Cortex of kidney (tissue), 1 donor: ENCODE measurements around the gene SLC7A5.
"Not testable (repeated sequence)": the region's sequence is repeated elsewhere in the genome, so short reads cannot be mapped to it uniquely, and the experiment has no call there.

Experiments
- DNase-seq: peaks from one replicate; lab custom pipeline; 2025; lab: John Stamatoyannopoulos, UW

SLC7A5 gene

DNA sequence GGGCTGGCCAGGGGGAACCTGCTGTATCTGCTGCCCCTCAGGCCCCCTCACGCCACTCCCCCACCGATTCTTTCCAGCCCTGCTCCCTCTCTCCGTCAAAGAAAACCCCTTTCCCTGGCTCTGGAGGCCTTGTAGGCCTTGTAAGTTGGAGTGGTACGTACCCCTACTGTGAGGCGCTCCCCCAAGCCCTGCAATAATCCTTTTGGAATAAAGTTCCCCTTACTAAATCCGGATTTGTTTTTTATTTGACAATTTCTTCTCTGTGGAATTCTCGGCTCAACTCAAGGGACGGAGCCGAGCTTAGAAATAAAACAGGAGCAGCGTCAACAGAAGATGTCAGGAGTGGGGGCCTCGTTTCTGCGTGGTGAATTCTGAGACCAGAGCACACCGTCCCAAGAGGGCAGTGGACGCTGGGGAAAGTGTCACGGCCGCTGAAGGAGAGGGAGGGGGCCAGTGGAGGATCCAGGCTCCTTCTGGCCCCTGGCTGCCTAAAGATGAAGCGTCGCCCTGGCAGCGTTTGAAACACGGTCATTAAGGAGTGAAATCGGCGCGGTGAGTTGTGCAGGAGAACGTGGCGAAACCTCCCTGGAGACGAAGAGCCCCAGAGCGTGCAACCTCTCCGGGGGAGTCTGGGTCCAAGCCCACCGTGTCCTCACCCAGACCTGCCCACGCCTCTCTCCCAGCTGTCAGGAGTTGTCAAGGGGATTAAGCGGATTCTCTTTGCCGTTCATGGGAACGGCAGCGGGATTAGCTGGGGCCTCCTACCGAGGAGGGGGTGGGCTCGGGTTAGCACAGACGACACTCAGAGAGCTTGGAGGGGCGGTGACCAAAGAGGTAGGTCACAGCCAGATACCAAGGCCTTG lies 47.0 kb downstream of the SLC7A5 start:
- DNase-seq: no peak

DNA sequence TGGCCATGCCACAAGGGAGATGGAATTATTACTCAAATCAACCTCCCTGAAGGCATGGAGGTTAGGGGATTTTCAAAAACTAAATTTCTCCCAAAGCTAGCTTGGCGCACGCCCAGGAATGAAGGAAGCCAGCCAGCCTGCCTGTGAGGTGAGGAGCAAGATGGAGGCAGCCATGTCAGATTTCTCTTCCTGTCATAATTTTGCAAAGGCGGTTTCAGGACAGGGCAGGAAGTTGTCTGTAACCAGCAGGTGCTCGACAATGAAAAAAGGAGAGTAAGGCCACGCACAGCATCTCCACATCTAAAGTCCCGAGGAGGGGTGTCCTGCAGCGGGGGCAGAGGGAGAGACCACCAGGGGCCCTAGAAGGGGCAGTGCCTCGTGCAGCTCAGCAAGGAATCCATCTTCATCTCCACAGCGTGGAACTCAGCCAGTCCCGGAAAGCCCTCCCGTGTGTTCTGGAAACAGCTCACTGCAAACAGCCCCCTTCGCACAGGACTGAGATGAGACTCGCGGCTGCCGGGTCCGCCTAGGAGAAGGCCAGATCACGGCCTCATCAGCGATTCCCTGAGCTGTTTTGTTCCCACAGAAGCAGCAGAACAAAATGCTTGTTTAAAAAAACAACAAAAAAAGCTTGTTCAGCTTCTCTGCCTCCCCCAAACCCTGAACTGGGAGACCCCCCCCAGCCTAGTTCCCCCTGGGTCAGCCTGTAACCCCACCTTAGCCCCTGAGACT lies 47.8 kb downstream of the SLC7A5 start:
- no peak for DNase-seq

DNA sequence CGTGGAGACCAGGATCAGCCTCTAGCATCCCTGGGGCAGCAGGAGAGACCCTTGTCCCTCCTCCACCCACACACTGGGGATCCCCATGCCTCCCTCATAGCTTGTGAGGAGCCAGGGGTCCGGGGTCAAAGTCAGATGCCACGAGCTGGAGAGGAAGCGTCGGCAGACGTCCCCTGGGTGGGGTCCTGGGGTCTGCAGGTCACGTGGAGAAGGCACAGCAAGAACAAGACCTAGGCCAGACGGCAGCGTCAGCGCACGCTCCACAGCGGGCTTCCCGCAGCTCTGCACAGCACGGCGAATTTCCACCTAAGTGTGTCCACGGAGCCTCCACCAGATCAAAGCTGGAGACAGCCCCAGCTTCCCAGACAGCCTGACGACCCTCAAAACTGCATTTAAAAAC lies 49.3 kb downstream of the SLC7A5 start:
- DNase-seq: no peak

DNA sequence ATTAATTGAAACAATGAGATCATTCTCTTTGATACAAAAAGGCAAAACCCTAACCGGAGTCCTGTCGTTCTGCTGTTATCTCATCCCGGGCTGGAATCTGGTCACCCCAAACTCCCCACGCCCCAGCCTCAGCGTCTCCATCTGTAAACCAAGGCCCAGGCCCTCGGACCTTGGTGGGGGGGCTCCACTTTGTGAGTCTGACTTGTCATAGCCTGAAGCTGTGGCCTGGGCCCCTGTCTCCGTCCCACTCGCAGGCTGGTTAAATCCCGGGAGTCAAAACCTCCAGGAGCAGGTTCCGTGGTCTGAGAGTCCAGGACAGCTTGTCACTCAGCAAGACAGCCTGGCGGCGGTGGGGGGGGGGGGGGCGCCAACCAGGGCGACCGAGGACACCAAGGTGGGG lies 50.0 kb downstream of the SLC7A5 start:
- DNase-seq: no peak

DNA sequence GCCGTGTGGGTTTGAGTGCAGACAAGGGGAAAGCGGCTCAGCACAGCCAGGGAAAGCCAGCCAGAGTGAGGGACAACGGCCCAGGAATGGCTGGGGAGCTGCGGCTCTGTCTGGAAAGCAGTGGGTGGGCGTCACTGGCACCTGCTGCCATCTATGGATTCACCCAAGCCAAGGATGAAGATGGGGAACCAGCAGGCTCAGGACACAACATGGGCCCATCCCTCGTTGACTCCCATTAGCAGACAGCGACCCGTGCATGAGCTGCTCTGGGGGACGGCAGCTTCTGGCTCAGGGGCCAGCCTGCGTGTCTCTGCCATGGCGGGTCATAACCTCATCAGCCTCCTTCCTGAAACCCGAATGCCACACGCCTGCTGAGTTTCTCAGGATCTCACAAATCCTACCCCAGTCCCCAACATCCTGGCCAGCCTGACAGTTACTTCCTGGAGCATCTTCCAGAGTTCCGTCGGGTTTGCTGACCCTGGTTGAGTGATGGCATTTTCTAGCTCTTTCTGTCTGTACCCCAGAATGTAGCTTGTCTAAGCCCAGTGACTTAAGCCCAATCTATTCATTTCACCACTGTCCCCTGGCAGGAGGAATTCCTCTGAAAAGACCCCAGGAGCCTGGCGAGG lies 50.7 kb downstream of the SLC7A5 start:
- DNase-seq: no peak

DNA sequence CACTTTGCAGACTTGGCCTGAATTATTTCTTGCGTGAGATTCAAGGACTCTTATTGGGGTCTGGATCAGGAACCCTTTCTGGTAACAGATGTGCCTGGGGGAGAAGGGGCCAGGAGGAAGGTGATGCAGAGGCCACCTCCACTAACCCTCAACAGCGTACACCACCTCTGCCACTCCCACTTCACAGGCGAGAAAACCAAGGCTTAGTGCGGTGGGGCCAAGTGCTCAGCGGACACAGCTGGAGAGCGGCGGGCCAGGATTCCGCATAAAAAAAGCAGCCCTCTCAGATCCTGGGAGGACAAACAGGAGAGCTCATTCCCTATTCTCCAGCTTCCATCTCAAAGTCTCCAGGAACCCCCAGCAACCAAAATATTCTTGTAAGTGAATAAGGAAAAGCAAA lies 51.4 kb downstream of the SLC7A5 start:
- DNase-seq: no peak

DNA sequence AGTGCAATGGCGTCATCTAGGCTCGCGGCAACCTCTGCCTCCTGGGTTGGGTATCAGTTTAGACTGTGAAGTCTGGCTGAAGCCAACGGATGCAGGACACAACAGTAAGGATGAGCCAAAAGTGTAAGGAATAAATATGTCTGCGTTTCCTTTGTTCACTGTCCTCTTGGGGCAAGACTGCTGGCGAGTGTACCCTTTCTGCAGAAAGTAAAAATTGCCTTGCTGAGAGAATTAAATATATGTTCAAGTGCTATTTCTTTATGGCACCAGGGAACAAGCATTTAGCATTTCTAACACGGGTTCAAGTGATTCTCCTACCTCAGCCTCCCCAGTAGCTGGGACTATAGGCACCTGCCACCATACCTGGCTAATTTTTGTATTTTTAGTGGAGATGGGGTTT lies 51.9 kb downstream of the SLC7A5 start:
- not testable (repeated sequence) for DNase-seq

DNA sequence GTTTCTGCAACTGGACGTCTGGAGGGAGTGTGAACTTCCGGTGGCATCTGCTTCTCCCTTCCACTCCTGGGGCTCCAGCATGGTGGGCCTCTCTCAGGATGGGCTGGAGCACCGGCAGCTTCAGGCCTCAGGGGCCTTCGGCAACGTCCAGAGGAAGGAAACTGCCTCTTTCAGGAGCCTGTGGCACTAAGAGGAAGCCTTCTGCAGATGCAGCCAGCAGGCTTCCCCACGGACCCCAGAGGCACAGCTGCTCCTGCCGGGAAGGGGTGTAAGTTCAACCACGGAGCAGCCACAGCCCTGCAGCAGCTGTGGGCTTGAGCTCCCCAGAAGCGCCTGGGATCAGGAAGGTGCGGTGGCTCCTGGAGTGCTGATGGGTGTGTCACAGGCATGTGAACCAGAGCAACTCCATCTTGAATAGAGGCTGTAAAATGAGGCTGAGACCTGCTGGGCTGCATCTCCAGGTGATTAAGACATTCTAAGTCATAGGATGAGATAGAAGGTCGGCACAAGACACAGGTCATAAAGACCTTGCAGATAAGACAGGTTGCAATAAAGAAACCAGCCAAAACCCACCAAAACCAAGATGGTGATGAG lies 52.7 kb downstream of the SLC7A5 start:
- no peak for DNase-seq

DNA sequence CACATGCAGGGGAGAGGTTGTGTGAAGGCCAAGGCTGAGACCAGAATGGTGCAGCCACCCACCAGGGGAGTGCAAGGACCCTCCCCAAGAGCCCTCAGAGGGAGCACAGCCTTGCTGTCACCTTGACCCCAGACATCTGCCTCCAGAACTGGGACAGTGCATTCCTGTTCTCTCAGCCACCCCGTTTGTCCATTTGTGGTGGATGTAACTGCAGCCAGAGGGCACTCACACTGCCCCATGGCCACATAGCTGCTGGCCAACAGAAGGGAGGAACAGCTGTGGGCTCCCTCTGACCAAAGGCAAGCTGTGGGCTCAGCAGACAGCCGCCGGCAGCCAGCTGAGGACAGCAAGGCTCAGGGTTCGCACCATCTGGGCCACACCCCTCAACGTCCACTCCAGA lies 53.7 kb downstream of the SLC7A5 start:
- DNase-seq: no peak

DNA sequence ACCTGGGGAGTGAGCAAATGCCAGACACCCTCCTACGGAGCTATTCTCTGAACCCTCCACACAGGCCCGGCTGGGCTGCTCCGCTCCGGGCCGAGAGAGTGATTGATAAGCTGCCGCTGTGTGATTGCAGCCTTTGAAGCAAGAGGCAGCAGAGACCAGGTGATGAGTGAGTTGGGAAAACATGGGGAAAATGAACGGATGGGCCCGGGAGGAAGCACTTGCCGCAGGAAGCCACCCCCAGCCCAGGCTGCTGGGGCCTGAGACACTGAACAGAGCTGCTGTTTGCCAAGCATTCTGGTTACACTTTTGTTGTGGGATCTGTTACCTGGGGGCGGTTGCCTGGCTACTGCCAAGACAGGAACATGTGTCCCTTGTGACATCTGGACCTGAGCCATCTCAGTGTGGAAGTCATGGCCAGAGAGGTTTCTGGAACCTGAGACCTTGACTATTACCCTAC lies 57.1 kb downstream of the SLC7A5 start:
- no peak for DNase-seq

DNA sequence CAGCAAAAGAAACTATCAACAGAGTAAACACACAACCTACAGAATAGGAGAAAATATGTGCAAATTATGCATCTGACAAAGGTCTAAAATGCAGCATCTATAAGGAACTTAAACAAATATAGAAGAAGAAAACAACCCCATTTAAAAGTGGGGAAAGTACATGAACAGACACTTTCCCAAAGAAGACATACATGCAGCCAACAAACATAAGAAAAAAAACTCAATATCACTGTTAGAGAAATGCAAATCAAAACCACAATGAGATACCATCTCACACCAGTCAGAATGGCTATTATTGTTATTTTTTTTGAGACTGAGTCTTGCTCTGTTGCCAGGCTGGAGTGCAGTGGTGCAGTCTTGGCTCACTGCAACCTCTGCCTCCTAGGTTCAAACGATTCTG lies 57.9 kb downstream of the SLC7A5 start:
- not testable (repeated sequence) for DNase-seq

DNA sequence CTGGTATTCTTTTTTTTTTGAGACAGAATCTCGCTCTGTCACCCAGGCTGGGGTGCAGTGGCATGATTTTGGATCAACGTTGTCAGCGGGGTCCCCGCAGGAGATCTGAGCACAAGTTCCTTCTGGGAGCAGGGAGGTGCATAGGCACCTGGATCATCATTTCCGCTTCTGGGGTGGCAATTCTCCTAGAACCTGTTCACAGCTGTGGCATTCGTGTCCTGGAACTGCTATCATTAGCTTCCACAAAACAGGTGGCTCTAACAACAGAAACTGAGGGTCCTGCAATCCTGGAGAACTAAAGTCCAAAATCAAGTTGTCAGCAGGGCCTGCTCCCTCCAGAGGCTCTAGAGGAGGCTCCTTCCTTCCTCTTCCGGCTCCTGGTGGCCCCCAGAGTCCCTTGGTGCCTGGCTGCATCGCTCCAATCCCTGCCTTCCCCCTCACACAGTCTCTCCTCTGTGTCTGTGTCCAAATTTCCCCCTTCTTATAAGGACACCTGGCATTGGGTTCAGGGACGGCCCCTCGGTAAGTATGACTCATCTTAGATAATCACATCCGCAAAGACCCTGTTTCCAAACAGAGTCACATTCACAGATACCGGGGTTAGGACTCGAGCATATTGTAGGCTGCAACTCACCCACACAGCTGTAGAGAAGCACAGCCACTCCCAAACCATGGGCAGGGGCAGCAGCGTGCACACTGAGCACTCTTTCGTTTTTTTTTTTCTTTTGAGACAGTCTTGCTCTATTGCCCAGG lies 60.0 kb downstream of the SLC7A5 start:
- no peak for DNase-seq

DNA sequence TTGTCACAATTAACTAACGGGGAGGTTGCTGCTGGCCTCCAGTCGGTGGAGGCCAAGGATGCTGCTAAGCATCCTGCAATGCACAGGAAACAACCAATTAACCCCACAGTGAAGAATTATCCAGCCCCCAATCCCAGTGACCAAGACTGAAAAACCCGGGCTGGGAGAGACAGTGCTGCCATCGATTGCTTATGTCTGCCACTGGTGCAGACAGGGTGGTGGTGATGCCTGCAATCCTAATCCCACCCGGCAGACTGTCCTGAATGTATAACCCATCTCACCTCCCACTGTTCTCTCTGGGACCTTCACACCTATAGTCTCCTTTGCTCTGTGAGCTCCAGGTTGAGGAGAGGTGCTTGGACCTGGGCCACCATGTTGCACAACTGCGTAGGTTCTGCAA lies 61.2 kb downstream of the SLC7A5 start:
- DNase-seq: no peak

DNA sequence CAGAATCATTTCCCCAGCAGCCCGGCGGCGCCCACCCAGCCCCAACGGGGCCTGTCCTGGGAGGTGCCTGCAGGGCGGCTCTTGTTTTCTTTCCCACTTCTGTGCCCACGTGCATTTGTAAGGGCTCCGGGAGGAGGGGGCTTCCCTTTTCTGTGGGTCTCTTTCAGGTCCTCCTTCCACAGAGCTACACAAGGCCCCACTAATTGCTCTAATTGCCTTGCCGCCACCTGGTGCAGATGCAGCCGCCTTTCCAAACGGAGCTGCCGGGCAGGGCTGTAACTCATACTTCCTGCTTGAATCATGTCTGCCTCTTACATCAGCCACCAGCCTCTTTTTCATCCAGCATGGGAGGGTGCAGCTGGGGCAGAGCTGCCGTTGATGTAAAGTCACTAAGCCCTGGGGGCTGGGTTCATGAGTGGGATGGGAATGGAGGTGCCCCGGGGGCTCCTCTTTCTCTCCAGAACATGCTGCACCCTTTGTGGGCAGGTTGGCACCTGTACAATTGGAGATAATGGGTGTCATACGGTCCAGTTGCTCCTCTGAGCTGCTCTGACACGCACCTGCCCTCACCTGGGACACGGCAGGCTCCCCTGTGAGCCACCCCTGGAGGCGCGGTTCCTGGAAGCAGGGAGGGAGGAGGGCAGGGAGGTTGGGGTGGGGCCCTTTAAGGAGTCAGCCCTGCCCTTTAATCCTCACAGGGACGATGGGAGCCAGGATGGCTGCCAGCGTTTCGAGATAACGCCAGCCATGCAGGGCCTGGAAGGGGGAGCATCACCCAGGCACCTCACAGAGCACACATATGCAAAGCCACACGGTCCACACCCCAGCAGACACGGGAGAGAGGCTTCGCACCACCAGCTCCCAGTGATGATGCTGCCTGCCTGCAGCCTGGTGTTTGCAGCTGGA lies 62.4 kb downstream of the SLC7A5 start:
- no peak for DNase-seq

DNA sequence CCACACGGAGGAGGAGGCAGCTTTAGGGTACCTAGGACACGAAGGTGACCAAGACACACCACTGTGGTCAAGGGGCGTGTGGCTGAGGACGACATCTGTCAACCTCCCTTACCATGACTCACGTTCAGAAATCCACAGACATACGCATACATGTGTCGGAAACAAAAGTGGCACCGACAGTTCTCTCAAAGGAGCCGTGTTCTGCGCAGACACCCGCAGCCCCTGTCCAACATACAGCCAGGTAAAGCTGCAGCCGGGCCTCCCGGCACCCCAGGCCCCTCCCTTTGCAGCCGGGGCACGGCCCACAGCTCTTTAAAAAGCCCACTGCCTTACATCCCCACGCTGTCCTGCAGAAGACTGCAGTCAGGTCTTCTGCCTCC lies 63.1 kb downstream of the SLC7A5 start:
- no peak for DNase-seq

DNA sequence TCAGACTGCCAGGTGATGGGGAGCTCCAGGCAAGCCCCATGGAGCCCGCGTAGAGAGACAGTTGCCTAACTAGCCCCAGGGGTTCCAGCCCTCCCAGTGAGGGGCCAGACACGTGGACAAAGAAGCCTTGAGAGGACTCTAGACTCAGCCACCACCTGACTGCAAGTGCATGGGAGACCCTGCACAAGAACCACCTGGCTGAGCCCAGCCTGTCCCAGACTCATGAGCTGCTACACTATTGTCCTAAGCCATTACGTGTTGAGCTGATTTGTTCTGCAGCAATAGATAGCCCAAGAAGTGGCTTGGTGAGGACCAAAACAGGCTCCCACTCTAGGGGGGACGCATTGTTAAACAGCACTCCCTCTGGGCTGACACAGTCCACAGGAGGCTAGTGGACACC lies 65.9 kb downstream of the SLC7A5 start:
- DNase-seq: no peak

DNA sequence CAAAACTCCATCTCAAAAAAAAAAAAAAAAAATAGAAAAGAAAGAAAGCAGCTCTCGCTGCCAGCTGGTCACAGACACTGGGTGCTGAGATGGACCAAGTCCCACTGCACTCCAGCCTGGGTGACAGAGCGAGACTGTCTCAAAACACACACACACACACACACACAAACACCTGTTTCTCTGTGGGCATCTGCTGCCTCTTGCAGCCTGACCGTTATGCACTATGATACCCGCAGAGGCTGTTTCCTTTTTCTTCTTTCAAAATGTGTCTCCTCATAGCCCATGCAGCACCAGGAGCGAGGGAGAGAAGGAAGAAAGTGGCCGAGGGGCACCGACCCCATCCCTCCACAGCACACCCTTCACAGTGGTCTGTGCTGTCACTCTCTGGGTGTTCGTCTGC lies 66.6 kb downstream of the SLC7A5 start:
- DNase-seq: no peak

DNA sequence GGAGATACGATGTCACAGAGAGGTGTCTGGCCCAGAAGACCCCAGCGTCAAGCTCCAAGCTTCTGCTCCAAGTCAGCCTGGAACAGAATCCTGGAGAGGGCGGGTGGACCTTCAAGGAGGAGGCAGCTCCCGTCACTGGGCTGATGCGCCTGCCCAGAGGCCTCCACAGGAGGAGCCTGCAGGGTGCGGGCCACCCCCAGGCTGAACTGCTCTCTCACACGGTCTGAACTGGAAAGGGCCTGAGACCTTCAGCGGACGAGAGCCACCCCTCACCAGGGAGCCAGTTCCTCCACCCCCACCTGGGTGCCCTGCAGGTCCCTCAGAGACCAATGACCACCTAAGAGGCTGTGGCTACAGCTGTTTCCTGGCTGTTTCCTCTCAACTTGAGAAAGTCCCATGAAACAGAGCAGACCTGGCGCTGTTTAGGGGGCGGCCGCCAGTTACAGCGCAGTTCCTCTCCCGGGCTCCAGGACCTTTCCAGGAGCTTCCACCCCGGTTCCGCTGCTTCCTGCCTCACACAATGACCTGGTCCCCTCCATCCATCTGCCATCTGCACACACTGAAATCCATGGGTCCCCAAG lies 67.5 kb downstream of the SLC7A5 start:
- no peak for DNase-seq

DNA sequence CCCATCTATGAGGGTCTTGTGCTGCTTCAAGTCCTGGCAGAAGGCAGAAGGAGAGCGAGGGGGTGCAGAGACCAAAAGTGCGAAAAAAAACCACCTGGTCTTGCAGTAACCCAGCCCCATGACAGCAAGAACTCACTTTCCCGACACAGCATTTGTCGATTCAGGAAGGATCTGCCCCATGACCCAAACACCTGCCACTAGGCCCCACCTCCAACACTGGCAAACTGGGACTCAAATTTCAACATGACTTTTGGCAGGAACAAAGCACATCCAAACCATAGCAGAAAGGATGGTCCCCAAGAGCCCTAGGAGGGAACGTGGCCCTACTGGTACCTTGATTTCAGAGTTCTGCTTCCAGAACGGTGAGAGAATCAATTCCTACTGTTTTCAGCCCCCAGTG lies 68.8 kb downstream of the SLC7A5 start:
- no peak for DNase-seq

DNA sequence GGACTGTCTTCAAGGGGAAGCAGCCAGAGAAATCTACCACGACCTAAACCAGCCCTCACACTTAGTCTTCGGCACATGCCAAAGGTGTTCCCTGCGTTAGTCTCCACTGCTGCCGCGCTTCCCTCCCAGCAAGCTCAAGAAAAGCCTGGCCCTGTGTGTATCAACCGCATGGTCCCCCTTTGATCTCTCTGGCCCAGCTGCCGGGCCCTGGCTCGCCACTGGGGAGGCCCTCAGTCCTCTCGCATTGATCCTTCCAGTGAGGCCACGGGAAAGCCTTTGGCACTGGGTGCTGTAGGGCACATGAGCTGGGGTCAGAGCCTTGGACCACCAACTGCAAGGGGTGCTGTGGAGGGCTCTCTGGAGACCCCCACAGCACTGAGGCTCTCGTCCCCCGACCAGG lies 74.0 kb downstream of the SLC7A5 start:
- no peak for DNase-seq
